Effector memory CD8-positive, alpha-beta T cell (primary cell): Measurements from ENCODE around the gene MAP4K3.
A peak's percentile ranks its signal among the peaks of the same experiment; 100 is the strongest.
"Not testable (repeated sequence)": the region's sequence is repeated elsewhere in the genome, so short reads cannot be mapped to it uniquely, and the experiment has no call there.

Experiments
- ATAC-seq: fragments of 150-1000 bp; cut with Tn5 transposase; replicated peaks from 2 replicates; pipeline ENCODE4 v1.10.0; 2021; ENCODE audit warnings: mild to moderate bottlenecking, moderate library complexity
- DNase-seq, 3 experiments: peaks; one replicate each; pipeline ENCODE4 v3.0.0; 2021
- H3K27ac Mint-ChIP-seq, 2 donors: one replicate each; pipeline ENCODE4 v1.8.0; 2022; ENCODE audit warnings: mild to moderate bottlenecking in 2 of 2, mixed read lengths in 2 of 2, moderate library complexity in 2 of 2
- H3K27me3 Mint-ChIP-seq, 2 donors: one replicate each; pipeline ENCODE4 v1.8.0; 2022; ENCODE audit warnings: mixed read lengths in 2 of 2
- H3K36me3 Mint-ChIP-seq: one replicate; pipeline ENCODE4 v1.8.0; 2022; ENCODE audit warnings: mild to moderate bottlenecking, moderate library complexity, mixed read lengths; ENCODE audit not compliant: insufficient read depth
- H3K4me1 Mint-ChIP-seq, 2 donors: one replicate each; pipeline ENCODE4 v1.8.0; 2022; ENCODE audit warnings: low read depth in 2 of 2, mixed read lengths in 2 of 2
- H3K4me3 Mint-ChIP-seq, 2 donors: one replicate each; pipeline ENCODE4 v1.8.0; 2022; ENCODE audit warnings: mild to moderate bottlenecking in 2 of 2, mixed read lengths in 2 of 2, moderate library complexity in 2 of 2
- H3K9me3 Mint-ChIP-seq, 2 donors: one replicate each; pipeline ENCODE4 v1.8.0; 2022; ENCODE audit warnings: mixed read lengths in 2 of 2

MAP4K3 gene

DNA sequence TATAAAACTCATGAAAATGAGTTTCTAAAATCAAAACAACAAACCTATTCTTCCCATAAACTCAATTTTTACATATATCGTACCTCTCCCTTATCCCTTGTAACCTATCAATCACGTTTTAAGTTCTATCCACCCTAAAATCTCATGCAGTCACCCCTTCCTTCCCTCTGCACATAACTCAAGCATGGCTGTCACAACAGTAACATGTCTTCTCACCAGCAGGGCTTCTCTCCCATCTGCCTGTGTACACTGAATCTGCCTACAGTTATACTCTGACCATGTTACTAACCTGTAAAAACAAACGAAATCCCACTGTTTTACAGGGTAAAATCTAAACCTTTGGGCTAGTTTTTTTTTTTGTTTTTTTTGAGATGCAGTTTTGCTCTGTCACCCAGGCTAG is 68.2 kb downstream of the MAP4K3 start:
- ATAC-seq: peak; percentile 45

DNA sequence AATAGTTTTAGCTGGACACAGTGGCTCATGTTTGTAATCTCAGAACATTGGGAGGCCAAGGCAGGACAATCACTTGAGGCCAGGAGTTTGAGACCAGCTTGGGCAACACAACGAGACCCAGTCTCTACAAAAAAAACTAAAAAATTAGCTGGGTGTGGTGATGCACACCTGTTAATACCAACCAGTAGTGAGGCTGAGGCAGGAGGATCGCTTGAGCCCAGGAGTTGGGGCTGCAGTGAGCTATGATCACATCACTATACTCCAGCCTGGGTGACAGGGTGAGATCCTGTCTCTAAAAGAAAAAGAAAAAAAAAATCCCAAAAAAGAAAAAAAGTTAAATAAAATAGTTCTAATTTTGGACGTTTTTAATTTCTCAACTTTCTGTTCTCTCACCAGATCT is 68.7 kb downstream of the MAP4K3 start:
- ATAC-seq: no peak
- no peak overlapping the region for H3K4me3 Mint-ChIP-seq
- H3K4me1 Mint-ChIP-seq: peaks cover 7 to 15% of the 10 kb centered on the region in 2 donors
- H3K9me3 Mint-ChIP-seq: peaks cover 0 to 2% of the 10 kb centered on the region in 2 donors
- H3K27me3 Mint-ChIP-seq: no peaks in the 10 kb centered on the region
- DNase-seq: no peak
- peak overlapping the region; percentile 20 to 22 for H3K27ac Mint-ChIP-seq
- no peaks in the 10 kb centered on the region for H3K36me3 Mint-ChIP-seq

More for the DNA sequence above, 68.2 kb downstream of the MAP4K3 start:
- Mint-ChIP-seq H3K4me1 (peaks cover 7 to 15% of the 10 kb centered on the region in 2 donors), H3K36me3 (no peaks in the 10 kb centered on the region), H3K9me3 (peaks cover 0 to 7% of the 10 kb centered on the region in 2 donors), H3K27me3 (no peaks in the 10 kb centered on the region), H3K4me3 (no peak overlapping the region), H3K27ac (peak overlapping the region; percentile 20 to 22)
- no peak for DNase-seq

DNA sequence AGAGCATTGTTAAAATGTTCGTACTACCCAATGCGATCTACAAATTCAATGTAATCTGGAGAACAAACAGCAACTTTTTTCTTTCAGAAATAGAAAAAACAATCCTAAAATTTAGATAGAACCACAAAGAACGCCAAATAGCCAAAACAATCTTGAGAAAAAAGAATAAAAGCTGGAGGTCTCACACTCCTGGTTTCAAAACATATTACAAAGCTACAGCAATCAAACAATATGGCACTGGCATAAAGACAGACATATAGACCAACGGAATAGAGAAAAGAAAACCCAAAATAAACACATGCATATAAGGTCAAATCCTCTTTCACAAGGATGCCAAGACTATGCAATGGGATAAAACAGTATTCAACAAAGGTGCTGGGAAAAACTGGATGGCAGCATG is 74.5 kb downstream of the MAP4K3 start:
- Mint-ChIP-seq H3K9me3 (peaks cover 10% of the 10 kb centered on the region in 2 donors), H3K4me3 (no peak overlapping the region), H3K4me1 (no peaks in the 10 kb centered on the region), H3K27ac (no peak overlapping the region), H3K27me3 (no peaks in the 10 kb centered on the region), H3K36me3 (no peaks in the 10 kb centered on the region)
- DNase-seq (no peak), ATAC-seq (no peak)

DNA sequence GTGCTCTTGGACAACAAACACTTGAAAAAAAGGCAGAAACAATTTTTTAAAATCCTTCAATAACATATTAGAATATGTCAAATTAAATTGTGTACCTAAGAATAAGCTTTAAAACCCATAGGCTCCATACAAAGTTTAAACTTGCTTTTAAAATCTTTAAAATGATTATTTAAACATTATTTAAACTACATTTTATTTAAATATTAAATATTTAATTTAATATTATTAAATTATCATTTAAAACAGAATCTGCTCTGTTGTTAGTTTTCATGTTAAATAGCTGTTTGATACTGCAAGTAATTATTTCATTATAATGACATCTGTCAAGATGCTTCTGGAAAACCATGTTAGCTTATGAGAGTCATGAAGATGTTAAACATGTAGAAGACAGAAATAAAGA is 75.6 kb downstream of the MAP4K3 start:
- ATAC-seq: no peak
- H3K4me3 Mint-ChIP-seq: no peak overlapping the region
- no peak for DNase-seq
- H3K9me3 Mint-ChIP-seq: peaks cover 10% of the 10 kb centered on the region in 2 donors
- no peaks in the 10 kb centered on the region for H3K36me3 Mint-ChIP-seq
- H3K27ac Mint-ChIP-seq: no peak overlapping the region
- H3K4me1 Mint-ChIP-seq: no peaks in the 10 kb centered on the region
- H3K27me3 Mint-ChIP-seq: no peaks in the 10 kb centered on the region

DNA sequence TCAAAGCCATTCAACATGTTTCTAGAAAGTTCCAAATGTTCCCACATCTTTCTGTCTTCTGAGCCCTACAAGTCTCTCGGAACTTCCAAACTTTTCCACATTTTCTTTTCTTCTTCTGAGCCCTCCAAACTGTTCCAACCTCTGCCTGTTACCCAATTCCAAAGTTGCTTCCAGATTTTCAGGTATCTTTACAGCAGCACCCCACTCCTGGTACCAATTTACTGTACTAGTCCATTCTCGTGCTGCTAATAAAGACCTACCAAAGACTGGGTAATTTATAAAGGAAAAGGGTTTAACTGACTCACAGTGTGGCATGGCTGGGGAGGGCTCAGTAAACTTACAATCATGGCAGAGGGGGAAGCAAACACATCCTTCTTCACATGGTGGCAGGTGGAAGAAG is 76.7 kb downstream of the MAP4K3 start:
- H3K27ac Mint-ChIP-seq, H3K4me3 Mint-ChIP-seq, DNase-seq, H3K36me3 Mint-ChIP-seq, H3K4me1 Mint-ChIP-seq, H3K27me3 Mint-ChIP-seq, ATAC-seq: not testable (repeated sequence)
- H3K9me3 Mint-ChIP-seq: peaks cover 10% of the 10 kb centered on the region in 2 donors

DNA sequence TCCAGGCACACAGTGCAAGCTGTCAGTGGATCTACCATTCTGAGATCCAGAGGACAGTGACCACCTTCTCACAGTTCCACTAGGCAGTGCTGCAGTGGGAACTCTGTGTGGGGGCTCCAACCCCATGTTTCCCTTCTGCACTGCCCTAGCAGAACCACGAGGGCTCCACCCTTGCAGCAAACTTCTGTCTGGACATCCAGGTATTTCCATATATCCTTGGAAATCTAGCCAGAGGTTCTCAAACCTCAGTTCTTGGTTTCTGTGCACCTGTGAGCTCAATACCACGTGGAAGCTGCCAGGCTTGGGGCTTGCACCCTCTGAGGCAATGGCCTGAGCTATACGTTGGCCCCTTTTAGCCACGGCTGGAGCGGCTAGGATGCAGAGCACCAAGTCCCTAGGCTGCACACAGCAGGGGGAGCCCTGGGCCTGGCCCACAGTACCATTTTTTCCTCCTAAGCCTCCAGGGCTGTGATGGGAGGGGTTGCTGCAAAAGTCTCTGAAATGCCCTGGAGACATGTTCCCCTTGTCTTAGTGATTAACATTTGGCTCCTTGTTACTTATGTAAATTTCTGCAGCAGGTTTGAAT is 77.5 kb downstream of the MAP4K3 start:
- DNase-seq (no peak), ATAC-seq (no peak)
- Mint-ChIP-seq H3K4me1 (no peaks in the 10 kb centered on the region), H3K9me3 (peaks cover 10% of the 10 kb centered on the region in 2 donors), H3K27ac (no peak overlapping the region), H3K4me3 (no peak overlapping the region), H3K36me3 (no peaks in the 10 kb centered on the region), H3K27me3 (no peaks in the 10 kb centered on the region)

DNA sequence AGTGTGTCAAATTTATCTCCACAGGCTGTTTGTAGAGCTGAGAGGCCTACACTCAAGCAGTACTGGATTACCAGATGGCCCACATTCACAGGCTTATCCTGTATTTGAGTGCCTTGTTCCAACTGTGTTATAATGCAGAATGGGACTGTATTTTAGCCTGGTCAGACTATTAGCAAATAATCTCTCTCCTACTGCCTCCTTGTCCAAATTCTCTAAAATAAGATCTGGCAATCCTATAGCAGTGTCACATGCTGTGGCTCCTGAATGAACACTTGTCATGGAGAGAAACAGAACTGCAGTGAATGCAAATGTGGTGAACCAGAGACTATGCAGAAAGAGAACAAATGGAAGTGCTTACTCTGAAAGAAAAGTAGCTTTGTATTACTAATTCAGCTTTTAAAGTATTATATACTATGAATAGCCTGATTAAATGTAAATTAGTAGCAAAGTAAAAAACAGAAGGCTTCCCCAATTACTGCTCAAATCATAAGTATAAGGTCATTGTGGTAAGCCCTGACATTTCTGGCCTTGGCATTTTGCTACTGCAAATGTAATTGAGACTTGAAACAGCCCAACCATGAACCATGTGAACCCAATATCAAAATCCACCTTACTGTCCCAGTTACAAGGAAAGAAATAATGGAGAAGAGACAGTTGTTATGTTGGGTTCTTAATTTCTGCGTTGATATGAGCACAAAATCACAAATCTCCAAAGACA is 80.0 kb downstream of the MAP4K3 start:
- Mint-ChIP-seq H3K4me1 (no peaks in the 10 kb centered on the region), H3K27me3 (no peaks in the 10 kb centered on the region), H3K27ac (no peak overlapping the region), H3K4me3 (no peak overlapping the region), H3K36me3 (no peaks in the 10 kb centered on the region), H3K9me3 (peaks cover 10% of the 10 kb centered on the region in 2 donors)
- DNase-seq (no peak), ATAC-seq (no peak)

DNA sequence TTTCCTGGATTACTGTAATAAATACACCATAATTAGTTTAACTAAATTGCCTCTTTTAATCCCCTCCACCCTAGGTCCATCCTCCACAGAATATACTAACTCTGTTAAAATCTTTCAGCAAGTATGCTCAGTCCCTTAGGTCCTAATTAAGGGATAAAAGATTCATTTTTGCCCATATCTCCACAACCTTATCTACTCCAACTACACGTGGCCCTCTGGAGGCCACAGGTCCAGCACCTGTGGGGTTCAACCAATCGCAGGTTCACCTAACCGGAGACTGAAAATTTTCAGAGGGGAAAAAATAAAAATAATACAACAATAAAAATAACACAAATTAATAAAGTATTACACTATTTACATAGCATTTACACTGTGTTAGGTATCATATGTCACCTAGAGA is 86.4 kb downstream of the MAP4K3 start:
- Mint-ChIP-seq H3K4me3 (no peak overlapping the region), H3K27me3 (no peaks in the 10 kb centered on the region), H3K4me1 (no peaks in the 10 kb centered on the region), H3K36me3 (no peaks in the 10 kb centered on the region), H3K27ac (no peak overlapping the region), H3K9me3 (no peaks in the 10 kb centered on the region)
- ATAC-seq (no peak), DNase-seq (no peak)

DNA sequence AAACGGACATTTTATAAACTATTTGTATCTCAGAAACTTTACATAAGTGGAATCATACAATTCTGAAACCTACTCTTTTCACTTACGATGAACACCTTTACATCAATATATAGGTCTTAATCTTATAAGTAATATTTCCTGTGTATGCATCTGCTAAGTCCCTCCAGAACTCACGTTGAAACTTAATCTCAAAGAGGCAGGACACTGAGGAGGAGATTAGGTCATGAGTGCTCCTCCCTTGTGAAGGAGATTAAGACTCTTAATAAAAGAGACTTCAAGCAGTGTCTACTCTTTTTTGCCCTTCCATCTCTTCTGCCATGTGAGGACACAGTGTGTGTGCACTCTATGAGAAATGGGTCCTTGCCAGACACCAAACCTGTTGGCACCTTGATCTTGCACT is 98.6 kb downstream of the MAP4K3 start:
- H3K36me3 Mint-ChIP-seq: no peaks in the 10 kb centered on the region
- DNase-seq (no peak), ATAC-seq (no peak)
- H3K4me3 Mint-ChIP-seq: no peak overlapping the region
- H3K27me3 Mint-ChIP-seq: no peaks in the 10 kb centered on the region
- H3K9me3 Mint-ChIP-seq: no peaks in the 10 kb centered on the region
- H3K27ac Mint-ChIP-seq: no peak overlapping the region
- H3K4me1 Mint-ChIP-seq: no peaks in the 10 kb centered on the region

DNA sequence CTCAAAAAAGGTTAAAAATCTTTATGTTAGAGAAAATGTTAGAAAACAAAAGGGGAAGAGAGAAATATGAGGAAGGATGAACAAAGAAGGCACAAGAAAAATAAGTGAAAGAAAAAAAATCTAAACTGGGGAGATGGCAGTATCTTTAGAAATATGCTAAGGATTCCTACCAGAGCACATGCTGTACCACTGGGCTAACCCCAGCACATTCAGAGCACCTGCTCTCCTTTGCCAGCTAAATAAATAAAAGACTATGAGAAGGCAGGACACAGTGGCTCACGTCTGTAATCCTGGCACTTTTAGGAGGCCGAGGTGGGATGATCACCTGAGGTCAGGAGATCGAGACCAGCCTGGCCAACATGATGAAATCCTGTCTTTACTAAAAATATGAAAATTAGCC is 101.2 kb downstream of the MAP4K3 start:
- H3K4me3 Mint-ChIP-seq: no peak overlapping the region
- ATAC-seq (no peak), DNase-seq (no peak)
- no peaks in the 10 kb centered on the region for H3K9me3 Mint-ChIP-seq
- no peaks in the 10 kb centered on the region for H3K36me3 Mint-ChIP-seq
- no peaks in the 10 kb centered on the region for H3K4me1 Mint-ChIP-seq
- no peaks in the 10 kb centered on the region for H3K27me3 Mint-ChIP-seq
- no peak overlapping the region for H3K27ac Mint-ChIP-seq

DNA sequence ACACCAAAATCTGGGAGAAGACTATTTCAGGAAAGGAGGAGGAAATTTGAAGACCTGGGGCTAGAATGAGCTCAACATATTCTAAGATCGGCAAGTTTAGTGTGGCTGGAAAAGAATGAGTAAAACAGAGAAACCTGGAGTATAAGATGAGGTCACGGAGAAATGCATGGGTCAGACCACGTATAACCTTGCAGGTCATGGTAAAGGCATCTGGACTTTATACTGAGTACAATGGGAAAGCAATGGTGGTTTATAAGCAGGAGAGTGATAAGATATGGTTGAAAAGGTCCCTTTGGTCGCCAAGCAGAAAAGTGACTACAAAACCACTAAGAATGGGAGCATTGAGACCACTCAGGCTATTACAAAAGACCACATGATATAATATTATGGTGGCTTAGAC is 102.1 kb downstream of the MAP4K3 start:
- H3K4me1 Mint-ChIP-seq: no peaks in the 10 kb centered on the region
- no peaks in the 10 kb centered on the region for H3K9me3 Mint-ChIP-seq
- no peaks in the 10 kb centered on the region for H3K27me3 Mint-ChIP-seq
- no peak overlapping the region for H3K27ac Mint-ChIP-seq
- no peaks in the 10 kb centered on the region for H3K36me3 Mint-ChIP-seq
- no peak for DNase-seq
- no peak for ATAC-seq
- H3K4me3 Mint-ChIP-seq: no peak overlapping the region

DNA sequence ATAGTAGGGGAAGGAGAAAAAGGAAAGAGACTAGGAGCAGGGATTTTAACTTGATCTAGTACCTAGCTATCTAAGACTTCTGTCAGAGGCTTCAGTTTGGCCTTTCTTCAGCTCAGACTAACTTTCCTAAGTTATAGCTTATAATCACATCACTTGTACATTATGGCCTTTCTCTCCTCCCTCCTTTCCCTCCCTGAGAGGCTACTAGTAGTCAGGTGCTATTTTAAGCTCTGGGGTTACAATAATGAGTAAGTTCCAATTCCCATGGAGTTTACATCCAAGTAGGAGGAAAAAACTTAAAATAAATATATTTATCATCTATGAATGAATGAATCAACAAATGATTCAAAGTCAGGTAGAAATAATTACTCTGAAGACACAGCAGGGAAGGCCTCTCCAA is 102.6 kb downstream of the MAP4K3 start:
- H3K27ac Mint-ChIP-seq: no peak overlapping the region
- no peak for ATAC-seq
- no peaks in the 10 kb centered on the region for H3K4me1 Mint-ChIP-seq
- H3K27me3 Mint-ChIP-seq: no peaks in the 10 kb centered on the region
- H3K36me3 Mint-ChIP-seq: no peaks in the 10 kb centered on the region
- no peak for DNase-seq
- H3K9me3 Mint-ChIP-seq: no peaks in the 10 kb centered on the region
- no peak overlapping the region for H3K4me3 Mint-ChIP-seq

DNA sequence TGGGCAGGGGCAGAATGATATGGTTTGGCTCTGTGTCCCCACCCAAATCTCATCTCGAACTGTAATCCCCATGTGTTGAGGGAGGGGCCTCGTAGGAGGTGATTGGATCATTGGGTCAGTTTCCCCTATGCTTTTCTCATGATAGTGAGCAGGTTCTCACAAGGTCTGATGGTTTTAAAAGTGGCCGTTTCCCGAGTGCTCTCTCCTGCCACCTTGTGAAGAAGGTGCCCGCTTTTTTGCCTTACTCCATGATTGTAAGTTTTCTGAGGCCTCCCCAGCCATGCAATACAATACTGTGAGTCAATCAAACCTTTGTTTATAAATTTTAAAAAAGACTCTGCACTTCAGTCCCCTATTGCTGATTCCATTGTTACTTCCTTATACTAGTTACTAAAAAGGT is 110.4 kb downstream of the MAP4K3 start:
- Mint-ChIP-seq H3K27ac (no peak overlapping the region), H3K36me3 (peaks cover 3% of the 10 kb centered on the region), H3K9me3 (no peaks in the 10 kb centered on the region), H3K4me1 (no peaks in the 10 kb centered on the region), H3K4me3 (no peak overlapping the region), H3K27me3 (no peaks in the 10 kb centered on the region)
- DNase-seq: no peak
- ATAC-seq: no peak

DNA sequence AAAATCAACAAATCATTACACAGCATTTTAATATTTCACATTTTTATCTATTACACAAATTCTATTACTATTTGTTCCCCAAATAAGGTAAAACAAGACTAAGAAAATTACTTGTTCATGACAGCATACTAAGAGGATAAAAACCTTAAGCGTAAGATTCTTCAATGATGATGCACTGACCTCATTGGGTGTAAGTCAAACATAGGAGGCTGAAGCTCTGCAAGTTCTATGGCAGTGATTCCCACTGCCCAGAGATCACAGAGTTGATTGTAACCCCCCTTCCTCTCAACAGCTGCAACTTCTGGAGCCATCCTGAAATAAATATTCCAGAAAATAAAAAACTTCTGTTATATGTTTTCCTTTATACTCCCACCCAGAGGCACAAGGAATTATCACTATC is 111.1 kb downstream of the MAP4K3 start:
- Mint-ChIP-seq H3K27ac (no peak overlapping the region), H3K36me3 (peaks cover 3% of the 10 kb centered on the region), H3K27me3 (no peaks in the 10 kb centered on the region), H3K9me3 (no peaks in the 10 kb centered on the region), H3K4me3 (no peak overlapping the region), H3K4me1 (no peaks in the 10 kb centered on the region)
- ATAC-seq (no peak), DNase-seq (no peak)
